Activated CD8-positive, alpha-beta memory T cell treated with anti-CD3 and anti-CD28 coated beads for 1 hour (primary cell): ENCODE measurements around the gene GIMAP7.
"Not testable (repeated sequence)": the region's sequence is repeated elsewhere in the genome, so short reads cannot be mapped to it uniquely, and the experiment has no call there.

Experiments used
- DNase-seq, 2 donors: peaks; one replicate each; pipeline ENCODE4 v3.0.0-alpha.2; 2020; ENCODE audit warnings: low read depth in 1 of 2; ENCODE audit errors: extremely low read depth in 1 of 2

Gene GIMAP7

DNA sequence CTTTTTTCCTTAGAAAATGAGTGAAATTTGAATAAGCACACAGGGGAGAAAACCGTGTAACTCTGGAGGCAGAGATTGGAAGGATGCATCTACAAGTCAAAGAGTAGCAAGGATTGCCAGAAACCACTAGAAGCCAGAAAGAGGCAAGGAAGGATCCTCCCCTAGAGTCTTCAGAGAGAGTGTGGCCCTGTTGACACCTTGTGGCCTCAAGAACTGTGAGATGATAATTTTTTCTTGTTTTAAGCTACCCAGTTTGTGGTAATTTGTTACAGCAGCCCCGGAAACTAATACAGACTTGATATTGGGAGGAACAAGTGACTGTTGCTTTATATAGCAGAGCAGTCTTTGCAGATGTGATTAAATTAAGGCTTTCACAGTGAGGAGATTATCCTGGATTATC, 3.6 kb upstream of the GIMAP7 start:
- no peak for DNase-seq

DNA sequence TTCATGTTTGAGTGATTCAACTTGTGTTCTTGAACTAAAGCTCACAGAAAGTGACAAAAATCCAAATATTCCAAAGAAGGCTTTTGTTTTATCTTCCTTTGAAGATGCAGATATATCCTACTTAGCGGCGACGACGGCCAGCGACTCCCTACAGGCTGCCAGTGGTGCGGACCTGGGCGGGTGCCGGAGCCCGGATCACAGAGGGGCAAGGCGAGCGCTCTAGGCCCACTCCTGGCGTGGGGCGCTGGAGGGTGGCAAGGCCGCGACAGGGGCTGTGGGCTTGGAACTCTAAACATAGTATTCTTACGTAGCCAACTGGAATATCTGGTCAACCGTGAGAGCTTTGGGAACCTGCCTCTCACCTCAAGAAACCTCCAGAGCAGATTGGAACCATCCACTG, 914 bp upstream of the GIMAP7 start:
- DNase-seq, result no peak

DNA sequence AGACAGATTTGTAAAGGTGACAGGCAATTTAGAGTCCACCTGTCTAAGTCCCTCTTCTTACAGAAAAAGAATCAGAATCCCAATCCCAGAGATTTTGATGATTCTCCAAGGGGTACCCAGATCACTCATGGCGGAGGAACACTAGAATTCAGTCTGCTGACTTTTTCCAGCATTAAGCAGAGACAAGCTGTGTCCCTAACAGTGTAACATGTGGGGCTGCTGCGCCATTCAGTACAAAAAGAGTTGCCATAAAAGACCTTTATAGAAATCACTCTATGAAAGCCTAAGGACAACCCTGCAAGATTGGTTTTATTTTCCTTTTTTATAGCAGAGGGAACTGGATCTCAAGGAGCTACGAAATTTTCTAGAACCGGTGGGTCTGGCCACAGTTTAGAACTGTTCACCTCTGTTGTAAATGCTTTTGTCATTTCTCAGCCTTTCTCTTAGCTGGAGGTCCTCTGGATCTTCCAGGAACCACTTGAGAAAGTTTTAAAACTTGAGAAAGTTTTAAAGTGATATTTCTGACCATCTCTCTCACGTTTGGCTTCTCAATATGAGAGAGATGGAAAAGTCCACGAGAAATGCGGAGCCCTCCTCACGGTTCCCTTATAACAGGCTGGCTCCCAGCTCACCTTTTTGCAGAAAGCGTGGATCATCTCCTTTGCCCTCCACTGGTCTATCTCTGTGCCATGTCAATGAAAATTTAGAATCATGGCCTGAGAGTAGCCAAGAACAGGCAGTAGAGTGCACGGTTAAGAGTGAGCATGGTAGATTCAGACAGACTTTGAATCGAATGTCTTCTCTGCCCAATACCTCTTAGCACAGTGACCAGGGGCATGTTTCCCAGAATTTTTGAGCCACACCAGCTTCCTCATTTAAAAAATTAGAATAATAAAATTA, 826 bp downstream of the GIMAP7 start:
- DNase-seq, result no peak

DNA sequence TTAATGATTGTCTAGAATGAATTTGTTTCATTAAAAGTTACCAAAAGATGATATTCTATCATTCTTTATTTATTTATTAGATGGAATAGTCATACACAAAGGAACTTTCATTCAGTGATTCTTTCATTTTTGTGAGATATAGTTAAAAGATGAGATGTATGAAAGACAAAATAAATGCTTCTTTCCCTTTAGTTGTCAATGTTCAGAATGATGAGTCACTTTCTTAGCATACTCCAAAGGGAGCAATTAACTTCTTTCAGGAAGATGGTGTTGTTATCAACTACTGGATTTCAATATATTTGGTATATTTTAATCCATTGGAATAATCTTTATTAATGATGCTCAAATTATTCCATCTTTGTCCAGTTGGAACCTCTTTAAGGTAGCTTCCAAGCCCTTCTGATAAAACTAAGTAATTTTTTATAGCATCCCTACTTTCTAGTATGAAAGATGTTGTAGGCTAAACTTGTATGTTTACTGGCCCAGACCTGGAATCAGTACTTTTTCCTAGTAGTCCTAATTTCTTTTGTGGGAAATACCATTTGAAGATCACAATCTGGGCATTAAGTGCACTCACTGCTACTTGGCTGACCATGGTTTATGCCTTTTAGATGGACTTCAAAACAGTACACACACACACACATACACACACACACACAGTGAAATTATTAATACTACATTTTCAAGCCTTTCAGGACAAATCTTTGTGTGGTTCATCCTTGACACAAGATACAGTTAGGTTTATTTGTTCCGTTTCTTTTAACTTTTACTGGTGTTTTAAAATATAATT, 2.5 kb downstream of the GIMAP7 start:
- no peak for DNase-seq

DNA sequence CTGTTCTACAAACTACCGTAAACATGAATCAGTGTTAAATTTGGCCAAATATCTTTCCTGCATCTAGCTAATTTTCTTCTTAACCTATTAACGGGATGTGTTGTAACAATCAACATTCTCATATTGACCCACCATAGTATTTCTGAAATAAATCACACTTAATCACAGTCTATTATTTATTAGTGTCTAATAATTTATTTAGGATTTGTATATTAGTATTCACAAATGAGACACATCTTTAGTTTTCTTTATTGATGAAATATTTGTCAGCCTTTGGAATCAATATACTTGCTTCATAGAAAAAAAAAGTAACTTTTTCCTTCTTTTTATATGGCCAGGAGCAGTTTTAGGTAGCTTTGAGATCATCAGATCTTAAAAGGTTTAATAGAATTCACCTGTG, 4.6 kb downstream of the GIMAP7 start:
- no peak for DNase-seq

DNA sequence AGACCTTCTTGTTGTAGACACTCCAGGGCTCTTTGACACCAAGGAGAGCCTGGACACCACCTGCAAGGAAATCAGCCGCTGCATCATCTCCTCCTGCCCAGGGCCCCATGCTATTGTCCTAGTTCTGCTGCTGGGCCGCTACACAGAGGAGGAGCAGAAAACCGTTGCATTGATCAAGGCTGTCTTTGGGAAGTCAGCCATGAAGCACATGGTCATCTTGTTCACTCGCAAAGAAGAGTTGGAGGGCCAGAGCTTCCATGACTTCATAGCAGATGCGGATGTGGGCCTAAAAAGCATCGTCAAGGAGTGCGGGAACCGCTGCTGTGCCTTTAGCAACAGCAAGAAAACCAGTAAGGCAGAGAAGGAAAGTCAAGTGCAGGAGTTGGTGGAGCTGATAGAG, 5.5 kb downstream of the GIMAP7 start:
- no peak for DNase-seq

DNA sequence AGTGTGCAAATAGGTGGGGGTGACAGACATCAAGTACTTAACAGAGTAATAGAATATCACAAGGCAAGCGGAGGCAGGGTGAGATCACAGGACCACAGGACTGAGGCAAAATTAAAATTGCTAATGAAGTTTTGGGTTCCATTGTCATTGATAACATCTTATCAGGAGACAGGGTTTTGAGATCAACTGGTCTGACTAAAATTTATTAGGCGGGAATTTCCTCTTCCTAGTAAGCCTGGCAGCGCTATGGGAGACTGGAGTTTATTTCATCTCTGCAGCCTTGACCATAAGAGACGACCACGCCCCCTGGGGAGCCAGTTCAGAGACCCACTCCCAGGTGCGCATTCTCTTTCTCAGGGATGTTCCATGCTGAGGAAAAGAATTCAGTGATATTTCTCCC, 8.3 kb downstream of the GIMAP7 start:
- not testable (repeated sequence) for DNase-seq

DNA sequence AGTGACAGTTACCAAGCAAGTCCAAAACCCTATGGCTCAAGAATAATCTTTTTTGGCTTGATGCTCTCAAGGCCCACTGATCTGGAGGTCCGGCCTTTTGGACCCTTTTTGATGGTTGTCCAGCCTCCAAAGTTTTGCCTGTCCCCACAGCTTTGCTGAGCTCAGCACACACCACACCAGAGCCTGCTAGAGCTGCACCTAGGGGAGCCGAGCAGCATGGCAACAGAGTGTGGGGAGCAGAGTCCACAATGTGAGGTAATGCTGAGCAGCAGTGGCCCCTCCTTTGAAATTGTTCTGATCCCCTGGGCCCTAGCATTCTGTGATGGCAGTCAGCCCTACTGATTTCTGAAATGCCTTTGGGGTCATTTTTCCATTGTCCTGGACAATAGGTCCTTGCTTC, 9.3 kb downstream of the GIMAP7 start:
- no peak for DNase-seq

DNA sequence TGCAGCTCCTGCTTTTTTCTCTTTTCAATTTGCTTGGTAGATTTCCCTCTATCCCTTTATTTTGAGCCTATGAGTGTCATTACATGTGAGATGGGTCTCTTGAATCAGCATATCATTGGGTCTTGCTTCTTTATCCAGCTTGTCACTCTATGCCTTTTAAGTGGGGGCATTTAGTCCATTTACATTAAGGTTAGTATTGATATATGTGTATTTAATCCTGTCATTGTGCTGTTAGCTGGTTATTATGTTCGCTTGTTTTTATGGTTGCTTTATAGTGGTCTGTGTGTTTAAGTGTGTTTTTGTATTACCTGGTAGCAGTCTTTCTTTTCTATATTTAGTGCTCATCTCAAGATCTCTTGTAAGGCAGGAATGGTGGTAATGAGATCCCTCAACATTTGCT, 17.0 kb downstream of the GIMAP7 start:
- DNase-seq, result no peak

DNA sequence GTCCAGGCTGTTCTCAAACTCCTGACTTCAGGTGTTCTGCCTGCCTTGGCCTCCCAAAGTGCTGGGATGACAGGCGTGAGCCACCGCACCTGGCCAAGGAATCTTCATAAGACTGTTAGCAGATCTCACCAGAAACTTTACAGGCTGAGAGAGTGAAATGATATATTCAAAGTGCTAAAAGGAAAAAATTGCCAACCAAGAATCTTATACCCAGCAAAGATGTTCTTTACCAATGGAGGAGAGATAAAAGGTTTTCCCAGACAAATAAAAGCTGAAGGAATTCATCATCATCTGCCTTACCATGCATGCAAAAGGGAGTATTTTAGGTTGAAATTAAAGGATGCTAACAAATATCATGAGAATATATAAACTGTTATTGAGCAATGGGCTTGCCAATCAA, 23.6 kb downstream of the GIMAP7 start:
- no peak for DNase-seq

DNA sequence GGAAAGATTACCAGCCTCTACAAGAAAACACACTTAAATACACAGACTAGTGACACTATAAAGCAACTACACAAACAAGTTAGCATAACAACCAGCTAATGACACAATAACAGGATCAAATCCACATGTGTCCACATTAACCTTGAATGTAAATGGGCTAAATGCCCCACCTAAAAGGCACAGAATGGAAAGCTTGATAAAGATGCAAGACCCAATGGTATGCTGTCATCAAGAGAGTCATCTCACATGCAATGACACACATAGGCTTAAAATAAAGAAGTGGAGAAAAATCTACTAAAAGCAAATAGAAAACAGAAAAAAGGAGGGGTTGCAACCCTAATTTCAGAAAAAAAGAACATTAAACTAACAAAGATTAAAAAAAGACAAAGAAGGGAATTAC, 38.5 kb downstream of the GIMAP7 start:
- no peak for DNase-seq

DNA sequence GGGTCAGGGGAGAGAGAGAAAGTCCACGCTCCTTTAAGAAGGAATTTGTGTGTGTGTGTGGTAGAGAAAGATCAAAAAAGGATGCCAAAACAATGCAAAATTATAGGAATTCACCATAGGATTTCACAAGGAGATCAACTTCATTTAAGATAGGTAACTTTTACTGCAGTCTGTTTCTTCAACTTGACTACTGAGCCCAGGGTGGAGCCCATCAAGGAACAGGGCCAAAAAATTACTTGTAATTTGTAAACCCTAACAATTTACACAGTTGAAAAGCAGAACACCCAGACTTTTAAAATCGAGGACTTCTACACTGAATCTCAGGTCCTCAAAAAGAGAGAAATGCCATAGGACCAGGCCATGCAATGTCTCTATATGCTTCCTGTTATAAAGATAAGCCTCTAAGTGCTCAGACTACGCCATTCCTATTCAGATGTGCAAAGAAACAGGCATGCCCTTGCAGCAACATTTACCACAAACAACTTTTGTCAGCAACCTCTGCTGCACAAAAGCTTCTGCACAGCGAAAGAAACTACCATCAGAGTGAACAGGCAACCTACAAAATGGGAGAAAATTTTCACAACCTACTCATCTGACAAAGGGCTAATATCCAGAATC, 42.0 kb downstream of the GIMAP7 start:
- no peak for DNase-seq

DNA sequence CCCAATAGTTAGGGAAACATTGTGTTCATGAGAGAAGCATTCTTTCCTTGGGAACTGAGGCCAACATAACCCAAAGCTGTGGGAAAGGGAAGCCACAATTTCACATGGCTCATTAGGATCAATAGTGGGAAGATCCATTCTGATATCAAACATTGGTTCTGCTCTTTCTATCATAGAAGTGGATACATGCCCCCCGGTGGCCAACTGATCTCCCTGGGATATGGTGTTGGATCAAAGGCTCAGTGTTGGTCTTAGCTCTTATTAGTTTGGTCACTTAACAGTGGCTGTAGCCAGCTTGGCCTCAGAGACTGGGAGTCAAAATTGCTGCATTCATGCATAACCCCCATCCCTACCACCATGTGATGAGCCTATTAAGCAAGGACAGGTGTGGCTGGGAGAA, 45.8 kb downstream of the GIMAP7 start:
- no peak for DNase-seq

DNA sequence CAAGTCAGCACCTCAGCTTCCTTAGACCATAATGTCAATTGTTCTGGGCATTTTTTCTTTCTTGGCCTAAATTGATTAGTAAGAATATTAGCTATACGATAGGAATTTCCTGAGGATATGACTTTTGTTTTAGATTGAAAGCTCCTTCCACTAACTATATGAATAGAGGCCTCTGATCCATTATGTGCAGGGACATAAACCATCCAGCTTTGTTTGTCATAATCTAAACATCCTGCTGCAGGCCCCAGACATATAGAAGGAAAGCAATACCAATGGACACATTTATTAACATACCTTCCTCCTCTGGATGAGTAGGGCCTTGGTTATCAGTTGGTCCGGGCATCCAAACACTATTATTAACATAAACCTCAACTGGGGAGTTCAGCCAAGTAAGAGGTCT, 48.2 kb downstream of the GIMAP7 start:
- no peak for DNase-seq

DNA sequence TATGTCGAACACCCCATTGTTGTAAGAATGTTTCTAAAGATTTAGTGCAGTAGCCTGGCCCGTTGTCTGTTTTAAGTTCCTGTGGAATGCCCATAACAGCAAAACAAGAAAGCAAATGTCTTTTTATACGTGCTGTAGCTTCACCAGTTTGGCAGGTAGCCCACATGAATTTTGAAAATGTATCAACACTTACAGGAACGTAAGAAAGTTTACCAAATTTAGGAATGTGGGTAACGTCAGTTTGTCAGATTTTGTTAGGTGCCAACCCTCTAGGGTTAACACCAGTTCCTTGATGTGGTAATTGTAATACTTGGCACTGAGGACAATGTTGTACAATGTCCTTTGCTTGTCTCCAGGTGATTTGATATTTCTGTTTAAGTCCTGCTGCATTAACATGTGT, 49.3 kb downstream of the GIMAP7 start:
- no peak for DNase-seq

DNA sequence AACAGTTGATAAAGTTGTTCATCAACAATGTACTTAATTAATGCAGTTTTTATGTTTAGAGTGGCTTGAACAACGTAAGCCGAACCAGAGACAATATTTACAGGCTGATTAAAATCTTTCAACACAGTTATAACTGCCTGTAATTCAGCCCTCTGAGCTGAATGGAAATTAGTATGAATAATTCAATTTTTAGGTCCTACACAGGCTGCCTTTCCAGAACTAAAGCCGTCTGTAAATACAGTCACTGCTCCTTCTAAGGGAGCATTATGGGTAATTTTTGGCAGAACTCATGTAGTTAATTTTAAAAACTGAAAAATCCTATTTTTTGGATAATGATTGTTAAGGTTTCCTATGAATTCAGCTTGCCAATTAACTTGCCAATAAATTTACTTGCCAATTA, 49.9 kb downstream of the GIMAP7 start:
- no peak for DNase-seq

DNA sequence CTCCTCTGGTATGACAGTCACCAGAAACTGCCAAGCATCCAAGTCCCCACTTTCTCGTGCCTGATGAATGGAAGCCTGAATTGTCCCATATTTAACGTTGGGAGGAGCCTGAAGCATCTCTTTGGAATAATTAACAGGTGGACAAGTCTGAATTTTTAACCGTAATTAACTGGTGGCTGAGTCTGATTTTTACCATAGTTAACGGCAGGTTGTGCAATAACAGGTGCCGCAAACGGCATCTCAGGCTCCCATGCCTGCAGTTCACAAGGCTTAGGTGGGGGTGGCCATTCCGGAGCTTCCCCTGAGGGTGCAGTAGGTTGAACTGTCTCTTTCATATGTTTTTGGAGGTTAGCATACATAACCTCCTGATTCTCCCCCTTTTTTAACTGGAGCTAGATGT, 50.6 kb downstream of the GIMAP7 start:
- no peak for DNase-seq

DNA sequence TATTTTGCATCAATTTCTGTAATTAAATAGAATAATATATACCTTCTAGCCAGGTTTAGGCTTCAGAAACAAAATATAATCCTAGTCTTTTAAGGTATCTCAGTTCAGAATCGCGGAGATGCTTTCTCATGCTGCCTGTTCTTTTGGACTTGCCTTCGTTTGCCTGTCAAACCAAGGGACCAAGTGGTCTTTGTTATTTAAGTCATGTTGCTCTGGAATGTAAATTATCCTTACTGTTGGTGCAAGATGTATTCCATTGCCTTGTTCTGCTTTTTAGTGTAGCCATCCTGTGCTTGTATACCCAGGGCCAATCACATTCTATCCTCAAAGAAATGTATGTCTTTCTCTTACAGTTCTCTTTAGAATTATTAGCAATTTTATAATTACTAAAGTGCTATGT, 51.5 kb downstream of the GIMAP7 start:
- no peak for DNase-seq

DNA sequence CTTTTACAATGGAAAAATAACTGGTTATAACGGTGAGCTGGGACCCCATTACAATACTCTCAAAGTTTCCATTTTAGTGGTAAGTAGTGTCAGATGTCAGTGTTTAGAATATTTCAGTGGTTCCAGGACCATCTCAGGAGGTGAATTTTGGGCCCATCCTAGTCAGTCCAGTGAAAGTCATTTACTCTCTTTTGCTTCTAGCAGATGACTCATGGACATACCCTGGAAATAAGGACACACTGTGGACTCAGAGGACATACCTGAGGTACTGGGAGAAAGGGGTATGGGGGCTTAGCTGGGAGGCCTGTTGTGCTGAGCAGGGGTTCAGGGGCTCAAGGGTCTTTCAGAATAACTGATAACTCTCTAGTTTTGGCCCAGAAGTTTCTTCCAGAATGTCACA, 51.9 kb downstream of the GIMAP7 start:
- DNase-seq, result no peak

DNA sequence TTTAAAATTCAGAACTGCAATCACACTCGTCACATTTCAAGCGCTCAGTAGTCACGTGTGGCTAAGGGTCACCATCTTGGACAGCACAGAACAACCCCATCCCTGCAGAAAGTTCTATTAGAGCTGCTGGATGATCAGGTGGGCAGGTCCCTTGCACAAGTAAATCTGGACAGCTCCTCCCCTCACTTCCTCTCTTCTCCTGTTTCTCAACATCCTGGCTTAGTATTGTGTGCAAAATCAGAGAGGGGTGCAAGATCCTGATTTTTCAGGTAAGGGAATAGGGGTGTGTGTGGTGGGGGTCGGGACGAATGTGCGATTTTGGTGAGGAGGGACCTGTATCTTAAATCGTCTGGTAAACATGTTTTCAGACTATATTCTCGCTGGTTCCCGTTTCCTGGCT, 52.5 kb downstream of the GIMAP7 start, which contains the start of gene GIMAP4:
Gene GIMAP4, plus strand, starts transcription at position 222 of the 400 bp plus-strand sequence. CDS start 2,512 bp downstream, outside the sequence.
- DNase-seq, result no peak

DNA sequence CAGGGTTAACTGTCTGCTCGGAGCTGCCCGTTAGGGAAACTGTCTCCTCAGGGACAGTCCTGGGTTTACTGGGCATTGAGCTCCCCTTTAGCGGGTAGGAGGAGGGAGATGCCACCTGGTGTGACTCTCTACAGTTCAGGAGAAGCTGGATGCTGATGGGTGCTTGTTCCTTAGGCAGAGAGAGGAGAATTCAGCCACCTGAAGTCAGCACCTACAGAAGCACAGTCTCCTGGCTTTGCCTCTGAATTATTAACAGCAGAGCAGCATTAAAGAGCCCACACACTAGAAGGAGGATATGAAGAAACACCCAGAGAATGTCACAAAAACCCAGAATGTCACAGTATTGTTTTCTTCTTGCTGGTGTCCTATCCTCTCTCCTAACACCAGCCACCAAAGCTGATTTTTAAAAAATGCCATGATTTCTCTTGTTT, 53.2 kb downstream of the GIMAP7 start:
- no peak for DNase-seq

DNA sequence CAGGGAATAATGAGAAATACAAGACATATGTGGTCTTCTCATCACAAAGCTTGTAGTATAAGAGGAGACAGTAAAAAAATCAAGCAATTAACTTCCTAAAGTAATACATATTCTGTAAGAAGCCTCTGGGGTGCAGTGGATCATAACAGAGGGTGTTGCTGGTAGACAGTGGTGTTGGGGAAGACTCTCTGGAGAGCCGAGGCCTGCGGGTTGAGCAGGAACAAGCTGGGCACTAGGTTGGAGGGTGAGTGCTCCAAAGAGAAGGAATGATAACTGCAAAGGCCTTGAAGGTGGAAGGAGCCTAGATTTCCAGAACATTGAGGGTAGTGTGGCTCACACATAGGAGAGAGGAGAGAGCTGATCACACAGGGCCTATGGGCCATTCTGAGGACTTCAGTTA, 54.0 kb downstream of the GIMAP7 start:
- DNase-seq, result no peak
